PC-9 (cell line): ENCODE data around the gene SLC35A1. TPM values are rescaled to one million over a fixed set of nuclear protein-coding genes. Genes with fewer than 3 reads are reported as not detected.

Experiments used
- BruUV-seq: library from RNA; stranded (reverse); fragments of 400-500 nt; replicated peaks from 2 replicates; lab custom pipeline; 2021; lab: Mats Ljungman, UMichigan
- CTCF ChIA-PET: fragments of 300-600 bp; sonication (Branson Sonifier 250); formaldehyde crosslinking; loops from one replicate; lab custom pipeline; 2022; ENCODE audit warnings: antibody characterized with exemption; lab: Charles Lee
- POLR2A ChIA-PET: fragments of 300-600 bp; sonication (Branson Sonifier 250); formaldehyde crosslinking; loops from one replicate; lab custom pipeline; 2022; ENCODE audit warnings: antibody characterized with exemption; ENCODE audit not compliant: unreplicated experiment; lab: Charles Lee
- DNase-seq, 2 experiments: peaks; one replicate each; pipeline versions ENCODE4 v3.0.0 to v3.0.0-alpha.2; 2015 to 2022; ENCODE audit warnings: mixed read lengths in 1 of 2
- H2AFZ ChIP-seq: fragments of 200-600 bp; sonication (generic); 2 replicates; pipeline ENCODE4 v1.8.1; 2017; ENCODE audit warnings: antibody characterized with exemption
- H3F3A ChIP-seq: fragments of 200-600 bp; sonication (generic); 2 replicates; pipeline ENCODE4 v1.8.1; 2017; ENCODE audit warnings: antibody characterized with exemption, mild to moderate bottlenecking, low read depth; ENCODE audit not compliant: insufficient read depth
- H3K27ac ChIP-seq: fragments of 200-600 bp; sonication (generic); 2 replicates; pipeline ENCODE4 v1.6.1; 2016; ENCODE audit warnings: mixed run types
- H3K27me3 ChIP-seq: fragments of 200-600 bp; sonication (generic); 2 replicates; pipeline ENCODE4 v1.6.1; 2016; ENCODE audit warnings: low read depth, mixed run types; ENCODE audit not compliant: insufficient read depth
- H3K36me3 ChIP-seq: fragments of 200-600 bp; sonication (generic); 2 replicates; pipeline ENCODE4 v1.6.1; 2016; ENCODE audit warnings: low read depth, mixed run types
- H3K4me1 ChIP-seq: fragments of 200-600 bp; sonication (generic); replicated peaks from 2 replicates; pipeline ENCODE4 v1.6.1; 2016; ENCODE audit warnings: mixed run types; ENCODE audit not compliant: insufficient read depth
- H3K4me2 ChIP-seq: fragments of 200-600 bp; sonication (generic); 2 replicates; pipeline ENCODE4 v1.6.1; 2017; ENCODE audit warnings: mixed run types
- H3K4me3 ChIP-seq: fragments of 200-600 bp; sonication (generic); 2 replicates; pipeline ENCODE4 v1.6.1; 2016; ENCODE audit warnings: mixed run types
- H3K79me2 ChIP-seq: fragments of 200-600 bp; sonication (generic); 2 replicates; pipeline ENCODE4 v1.6.1; 2017; ENCODE audit warnings: low read depth, mixed run types
- H3K9me2 ChIP-seq: fragments of 200-600 bp; sonication (generic); 2 replicates; pipeline ENCODE4 v1.8.1; 2017; ENCODE audit warnings: mild to moderate bottlenecking; ENCODE audit not compliant: insufficient read depth
- H3K9me3 ChIP-seq: fragments of 200-600 bp; sonication (generic); 2 replicates; pipeline ENCODE4 v1.8.1; 2016; ENCODE audit warnings: low read depth; ENCODE audit not compliant: insufficient read depth
- H4K20me1 ChIP-seq: fragments of 200-600 bp; sonication (generic); 2 replicates; pipeline ENCODE4 v1.8.1; 2017; ENCODE audit not compliant: insufficient read depth
- CTCF ChIP-seq: fragments of 200-600 bp; sonication (generic); conservative IDR thresholded peaks from 2 replicates; pipeline ENCODE4 v1.6.1; 2017; ENCODE audit warnings: mixed run types, antibody characterized with exemption, mild to moderate bottlenecking, moderate library complexity
- EZH2 ChIP-seq: fragments of 200-600 bp; sonication (generic); IDR thresholded peaks from 2 replicates; pipeline ENCODE4 v1.8.0; 2017; ENCODE audit warnings: antibody characterized with exemption, low read depth
- intact Hi-C: fragments of 100-400 bp; cut with micrococcal nuclease; formaldehyde crosslinking; loops from one replicate; pipeline ENCODE4 v1.10.0; 2022; ENCODE audit not compliant: unreplicated experiment
- total RNA-seq: library from RNA; stranded (reverse); gene quantifications from 2 replicates; pipeline ENCODE4 v1.2.3, GENCODE V29; 2021

The SLC35A1 gene
- total RNA-seq, 1 experiment from 2014 or later = 9.3 TPM

- BruUV-seq = no TSS peak
- Histone ChIP-seq H3K4me2 (no peak overlapping the region), H3K4me1 (no peaks in the 10 kb centered on the region), H3K4me3 (no peak overlapping the region), H3K9me2 (no peaks in the 10 kb centered on the region), H3K27ac (no peak overlapping the region), H3F3A (no peaks in the 10 kb centered on the region), H3K9me3 (no peaks in the 10 kb centered on the region), H4K20me1 (no peaks in the 10 kb centered on the region), H3K79me2 (no peaks in the 10 kb centered on the region), H2AFZ (no peak overlapping the region), H3K36me3 (no peaks in the 10 kb centered on the region), H3K27me3 (no peaks in the 10 kb centered on the region)
- TF ChIP-seq EZH2 (no peak), CTCF (no peak)
- ChIA-PET CTCF (no interaction called here), POLR2A (no interaction called here)
- intact Hi-C loops = no loop called here
- no peak for DNase-seq
Measured at GRCh38 chr6:87504441-87504840, 31.7 kb downstream of the SLC35A1 start.

DNA sequence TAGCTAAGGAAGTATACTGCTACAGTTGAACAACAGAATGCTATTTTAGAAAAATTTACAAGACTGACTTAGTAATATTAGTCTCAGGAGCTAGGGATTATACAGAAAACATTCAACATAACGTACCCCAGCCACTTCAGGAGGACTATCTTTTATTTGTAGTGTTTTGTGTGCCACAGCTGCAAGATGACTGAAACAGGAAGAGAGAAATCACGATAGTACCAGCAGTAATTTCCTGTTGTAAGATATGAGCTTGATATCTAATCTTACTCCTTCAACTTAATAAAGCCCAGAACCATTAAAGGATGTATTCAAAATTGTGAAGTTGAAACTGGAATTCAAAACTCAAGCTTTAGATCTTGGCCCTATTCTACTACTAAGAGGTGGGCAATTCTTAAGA lies 42.1 kb downstream of the SLC35A1 start:
- DNase-seq = no peak
- BruUV-seq = no TSS peak
- H3K4me3 ChIP-seq = no peak overlapping the region
- H3K27ac ChIP-seq = no peak overlapping the region
- no peaks in the 10 kb centered on the region for H3K9me3 ChIP-seq
- H2AFZ ChIP-seq = no peak overlapping the region
- intact Hi-C loops = no loop called here
- H3K4me2 ChIP-seq = no peak overlapping the region
- ChIA-PET CTCF (no interaction called here), POLR2A (no interaction called here)
- no peaks in the 10 kb centered on the region for H3K36me3 ChIP-seq
- no peaks in the 10 kb centered on the region for H3K27me3 ChIP-seq
- H3K4me1 ChIP-seq = no peaks in the 10 kb centered on the region
- no peaks in the 10 kb centered on the region for H3F3A ChIP-seq
- TF ChIP-seq EZH2 = no peak
- TF ChIP-seq CTCF = no peak
- no peaks in the 10 kb centered on the region for H4K20me1 ChIP-seq
- H3K79me2 ChIP-seq = no peaks in the 10 kb centered on the region
- H3K9me2 ChIP-seq = no peaks in the 10 kb centered on the region

- H2AFZ ChIP-seq = no peak overlapping the region
- H4K20me1 ChIP-seq = no peaks in the 10 kb centered on the region
- no peaks in the 10 kb centered on the region for H3K27me3 ChIP-seq
- POLR2A ChIA-PET = no interaction called here
- no peaks in the 10 kb centered on the region for H3F3A ChIP-seq
- H3K27ac ChIP-seq = no peak overlapping the region
- H3K4me3 ChIP-seq = no peak overlapping the region
- CTCF ChIA-PET = no interaction called here
- no peak for DNase-seq
- H3K9me2 ChIP-seq = no peaks in the 10 kb centered on the region
- no TSS peak for BruUV-seq
- no peaks in the 10 kb centered on the region for H3K36me3 ChIP-seq
- no peaks in the 10 kb centered on the region for H3K79me2 ChIP-seq
- H3K9me3 ChIP-seq = no peaks in the 10 kb centered on the region
- no peak for TF ChIP-seq EZH2
- no peak for TF ChIP-seq CTCF
- H3K4me1 ChIP-seq = no peaks in the 10 kb centered on the region
- intact Hi-C loops = no loop called here
- no peak overlapping the region for H3K4me2 ChIP-seq
Measured at GRCh38 chr6:87518453-87518852, 45.7 kb downstream of the SLC35A1 start.
